ENCODE measurements around the gene FAM216B. TPM values are rescaled to one million over a fixed set of nuclear protein-coding genes. Genes with fewer than 3 reads are reported as not detected.

The FAM216B gene
- total and polyA plus RNA-seq, 10 of the 15 experiments (the other 5 are each of a cell fraction or from before 2014, with no cell fraction given): not detected

- FAIRE-seq (no peak), ATAC-seq (no peak), DNase-seq (ENCODE audit: low read depth, low spot score) (no peak)
- in situ Hi-C loops (cut with MboI) (no loop called here), intact Hi-C loops (cut with micrococcal nuclease; ENCODE audit: unreplicated experiment) (no loop called here)
- WGBS (ENCODE audit: insufficient coverage, insufficient replicate concordance, low lambda C conversion rate, missing lambda C conversion rate): 39% methylated on average over 5 of the region's 5 CpGs
- no peaks in the 10 kb centered on the region for H3K79me2 ChIP-seq (ENCODE audit: control insufficient read depth, insufficient read depth, low read length)
- no peaks in the 10 kb centered on the region for H4K20me1 ChIP-seq (ENCODE audit: control insufficient read depth, insufficient read depth)
- no peak overlapping the region for H2AFZ ChIP-seq (ENCODE audit: control insufficient read depth, low read depth, low read length)
- H3K4me2 ChIP-seq (ENCODE audit: control insufficient read depth, insufficient read depth): no peak overlapping the region
- no peak overlapping the region for H3K9ac ChIP-seq (ENCODE audit: control insufficient read depth, insufficient read depth, low read length)
- H3K36me3 ChIP-seq (ENCODE audit: control insufficient read depth in 2 of 2, insufficient read depth in 2 of 2, low read length in 1 of 2): no peaks in the 10 kb centered on the region
- H3K4me1 ChIP-seq (ENCODE audit: control insufficient read depth, insufficient read depth, low read length): no peaks in the 10 kb centered on the region
- no TSS peak for BruUV-seq (replicated peaks)
- H3K4me3 ChIP-seq: no peak overlapping the region
- no peak for TF ChIP-seq HDAC2 (IDR thresholded peaks at IDR 0.05)
- no peak for TF ChIP-seq STAT1 (conservative IDR thresholded peaks at IDR 0.05)
- no peak for TF ChIP-seq SUPT20H (IDR thresholded peaks at IDR 0.05; ENCODE audit: borderline replicate concordance, control insufficient read depth, low read depth, low read length)
- TF ChIP-seq POLR2AphosphoS2 (IDR thresholded peaks at IDR 0.05; ENCODE audit: low read depth, low read length): no peak
- no peak for TF ChIP-seq NKRF (conservative IDR thresholded peaks at IDR 0.05)
- H3K27ac ChIP-seq (ENCODE audit: control insufficient read depth, insufficient read depth): no peak overlapping the region
- no peaks in the 10 kb centered on the region for H3K9me3 ChIP-seq (replicated peaks; ENCODE audit: control insufficient read depth, insufficient read depth, low read length)
- SMC1A ChIA-PET (ENCODE audit: uncharacterized antibody, unreplicated experiment): interaction anchor here (1.5 kb wide), 1 partner anchor 9 kb away, joined by 4 read pairs; no protein-coding TSS in a partner anchor
- H3K27me3 ChIP-seq (replicated peaks in 1 of 2; ENCODE audit: control insufficient read depth in 2 of 2, insufficient read depth in 2 of 2, low read length in 1 of 2): no peaks in the 10 kb centered on the region
- CTCF ChIA-PET: no interaction called here
- POLR2A ChIA-PET: no interaction called here
- RAD21 ChIA-PET (ENCODE audit: unreplicated experiment): no interaction called here
Measured at GRCh38 chr13:42777467-42777866, 3.9 kb upstream of the FAM216B start.

- no peak for ATAC-seq
- DNase-seq (ENCODE audit: low read depth, low spot score): no peak
- RAD21 ChIA-PET (ENCODE audit: unreplicated experiment): no interaction called here
- Histone ChIP-seq H2AFZ (ENCODE audit: control insufficient read depth, low read depth, low read length) (no peak overlapping the region), H3K4me2 (ENCODE audit: control insufficient read depth, insufficient read depth) (no peak overlapping the region), H3K27ac (ENCODE audit: control insufficient read depth, insufficient read depth) (no peak overlapping the region), H3K27me3 (replicated peaks in 1 of 2; ENCODE audit: control insufficient read depth in 2 of 2, insufficient read depth in 2 of 2, low read length in 1 of 2) (no peaks in the 10 kb centered on the region), H3K79me2 (ENCODE audit: control insufficient read depth, insufficient read depth, low read length) (no peaks in the 10 kb centered on the region), H3K4me3 (no peak overlapping the region), H3K36me3 (ENCODE audit: control insufficient read depth in 2 of 2, insufficient read depth in 2 of 2, low read length in 1 of 2) (no peaks in the 10 kb centered on the region), H4K20me1 (ENCODE audit: control insufficient read depth, insufficient read depth) (no peaks in the 10 kb centered on the region), H3K4me1 (ENCODE audit: control insufficient read depth, insufficient read depth, low read length) (no peaks in the 10 kb centered on the region), H3K9ac (ENCODE audit: control insufficient read depth, insufficient read depth, low read length) (no peak overlapping the region), H3K9me3 (replicated peaks; ENCODE audit: control insufficient read depth, insufficient read depth, low read length) (no peaks in the 10 kb centered on the region)
- 0% methylated on average over 1 of the region's 1 CpG for WGBS (ENCODE audit: insufficient coverage, insufficient replicate concordance, low lambda C conversion rate, missing lambda C conversion rate)
- BruUV-seq (replicated peaks): no TSS peak
- in situ Hi-C loops (cut with MboI): no loop called here
- TF ChIP-seq KLF5 (IDR thresholded peaks at IDR 0.05; ENCODE audit: partially characterized antibody): no peak
- TF ChIP-seq PML (IDR thresholded peaks at IDR 0.05; ENCODE audit: low read length): no peak
- TF ChIP-seq ZNF592 (IDR thresholded peaks at IDR 0.05): no peak
- POLR2A ChIA-PET: no interaction called here
- intact Hi-C loops (cut with micrococcal nuclease; ENCODE audit: unreplicated experiment): no loop called here
- CTCF ChIA-PET: no interaction called here
- SMC1A ChIA-PET (ENCODE audit: uncharacterized antibody, unreplicated experiment): no interaction called here
- FAIRE-seq: no peak
Measured at GRCh38 chr13:42780044-42780443, 1.3 kb upstream of the FAM216B start.

Measured in GM12878 (cell line).